Colonic mucosa (tissue), 4 donors: ENCODE data around the gene AVEN. TPM values are rescaled to one million over a fixed set of nuclear protein-coding genes. Genes with fewer than 3 reads are reported as not detected.

Source experiments
- DNase-seq: peaks from one replicate; pipeline ENCODE4 v3.0.0-alpha.2; 2020
- H3K27ac ChIP-seq: fragments of 200-600 bp; one replicate; pipeline ENCODE4 v1.8.0; 2021
- H3K27me3 ChIP-seq: fragments of 200-600 bp; one replicate; pipeline ENCODE4 v1.8.0; 2021
- H3K36me3 ChIP-seq: fragments of 200-600 bp; one replicate; pipeline ENCODE4 v1.8.0; 2021
- H3K4me1 ChIP-seq: fragments of 200-600 bp; one replicate; pipeline ENCODE4 v1.8.0; 2021; ENCODE audit warnings: mild to moderate bottlenecking
- H3K4me3 ChIP-seq: fragments of 200-600 bp; one replicate; pipeline ENCODE4 v1.8.0; 2021
- H3K9ac ChIP-seq, 2 donors: one replicate each; pipeline ENCODE4 v1.7.0; 2013; ENCODE audit warnings: control low read depth in 2 of 2, low read depth in 2 of 2, low read length in 2 of 2
- H3K9me3 ChIP-seq: fragments of 200-600 bp; one replicate; pipeline ENCODE4 v1.8.0; 2021
- CTCF ChIP-seq: fragments of 200-600 bp; IDR thresholded peaks from one replicate; pipeline ENCODE4 v1.8.0; 2022; ENCODE audit warnings: antibody characterized with exemption, mild to moderate bottlenecking
- intact Hi-C: fragments of 100-400 bp; cut with DNase I; formaldehyde crosslinking; loops from one replicate; pipeline ENCODE4 v1.14.1; 2022
- total RNA-seq, 2 donors: library from RNA; stranded (reverse); fragmentation: NEBNext Ultra II Directional in 1 of 2; extraction: Animal tissue kit (Norgen Biotek cat#: 25700) in 1 of 2; gene quantifications; one replicate each; pipeline ENCODE4 v1.2.1, GENCODE V29; 2021
- donor health status: healthy.
- donor health status: DM: no; HTN: no; CAD: no.
- donor health status: DM: no; HTN: no; CAD: no.

The AVEN gene
- 10 to 100 TPM in 1 of 2 donors, 1 to 10 TPM in 1; 10.0 to 13.9 TPM for total RNA-seq

- H3K36me3 ChIP-seq, result no peaks in the 10 kb centered on the region
- H3K9ac ChIP-seq, result peak within 1 kb of the TSS; percentile 87 to 95
- H3K27ac ChIP-seq, result peak within 1 kb of the TSS; percentile 84
- TF ChIP-seq CTCF, result no peak
- peak; percentile 50 for DNase-seq
- peak within 1 kb of the TSS; percentile 88 for H3K4me3 ChIP-seq
- no peaks in the 10 kb centered on the region for H3K27me3 ChIP-seq
- H3K9me3 ChIP-seq, result no peaks in the 10 kb centered on the region
- intact Hi-C loops, result no loop called here
- H3K4me1 ChIP-seq, result peaks cover 6% of the 10 kb centered on the region
Observed at GRCh38 chr15:34038871-34039789, at the start of gene AVEN. Gene AVEN, minus strand, starts transcription at chr15:34039204. Its CDS starts 158 bp downstream, at chr15:34039046.

GRCh38 chr15:34085746-34086145 is 46.7 kb upstream of the AVEN start:
- no peak for DNase-seq
- Histone ChIP-seq H3K27ac (no peak overlapping the region), H3K9ac (no peak overlapping the region), H3K4me3 (no peak overlapping the region), H3K36me3 (no peaks in the 10 kb centered on the region), H3K4me1 (no peaks in the 10 kb centered on the region), H3K27me3 (no peaks in the 10 kb centered on the region), H3K9me3 (no peaks in the 10 kb centered on the region)
- intact Hi-C loops, result no loop called here
- no peak for TF ChIP-seq CTCF

GRCh38 chr15:34084086-34084485 is 45.1 kb upstream of the AVEN start:
- Histone ChIP-seq H3K27ac (no peak overlapping the region), H3K9me3 (no peaks in the 10 kb centered on the region), H3K9ac (no peak overlapping the region), H3K4me3 (no peak overlapping the region), H3K27me3 (no peaks in the 10 kb centered on the region), H3K36me3 (no peaks in the 10 kb centered on the region), H3K4me1 (no peaks in the 10 kb centered on the region)
- intact Hi-C loops, result no loop called here
- TF ChIP-seq CTCF, result no peak
- peak; percentile 55 for DNase-seq

- Histone ChIP-seq H3K27ac (peak overlapping the region; percentile 61), H3K4me1 (no peaks in the 10 kb centered on the region), H3K9me3 (no peaks in the 10 kb centered on the region), H3K4me3 (no peak overlapping the region), H3K36me3 (no peaks in the 10 kb centered on the region), H3K9ac (no peak overlapping the region), H3K27me3 (no peaks in the 10 kb centered on the region)
- DNase-seq, result no peak
- intact Hi-C loops, result no loop called here
- TF ChIP-seq CTCF, result no peak
Observed at GRCh38 chr15:34079904-34080303, 40.9 kb upstream of the AVEN start.

- DNase-seq, result peak; percentile 31
- TF ChIP-seq CTCF, result no peak
- no peaks in the 10 kb centered on the region for H3K36me3 ChIP-seq
- H3K27me3 ChIP-seq, result no peaks in the 10 kb centered on the region
- H3K4me1 ChIP-seq, result no peaks in the 10 kb centered on the region
- no peak overlapping the region for H3K4me3 ChIP-seq
- no peak overlapping the region for H3K27ac ChIP-seq
- H3K9ac ChIP-seq, result no peak overlapping the region
- intact Hi-C loops, result no loop called here
- no peaks in the 10 kb centered on the region for H3K9me3 ChIP-seq
Observed at GRCh38 chr15:34078900-34079299, 39.9 kb upstream of the AVEN start.
